Stimulated activated CD4-positive, alpha-beta T cell treated with anti-CD3 and anti-CD28 coated beads, Interleukin-4, amount 100 ng/mL, for 24 hours (primary cell): ENCODE measurements around the gene SEPTIN10.
"Not testable (repeated sequence)": the region's sequence is repeated elsewhere in the genome, so short reads cannot be mapped to it uniquely, and the experiment has no call there.

Source experiments
- DNase-seq: peaks from one replicate; pipeline ENCODE4 v3.0.0-alpha.2; 2020

The SEPTIN10 gene

DNA sequence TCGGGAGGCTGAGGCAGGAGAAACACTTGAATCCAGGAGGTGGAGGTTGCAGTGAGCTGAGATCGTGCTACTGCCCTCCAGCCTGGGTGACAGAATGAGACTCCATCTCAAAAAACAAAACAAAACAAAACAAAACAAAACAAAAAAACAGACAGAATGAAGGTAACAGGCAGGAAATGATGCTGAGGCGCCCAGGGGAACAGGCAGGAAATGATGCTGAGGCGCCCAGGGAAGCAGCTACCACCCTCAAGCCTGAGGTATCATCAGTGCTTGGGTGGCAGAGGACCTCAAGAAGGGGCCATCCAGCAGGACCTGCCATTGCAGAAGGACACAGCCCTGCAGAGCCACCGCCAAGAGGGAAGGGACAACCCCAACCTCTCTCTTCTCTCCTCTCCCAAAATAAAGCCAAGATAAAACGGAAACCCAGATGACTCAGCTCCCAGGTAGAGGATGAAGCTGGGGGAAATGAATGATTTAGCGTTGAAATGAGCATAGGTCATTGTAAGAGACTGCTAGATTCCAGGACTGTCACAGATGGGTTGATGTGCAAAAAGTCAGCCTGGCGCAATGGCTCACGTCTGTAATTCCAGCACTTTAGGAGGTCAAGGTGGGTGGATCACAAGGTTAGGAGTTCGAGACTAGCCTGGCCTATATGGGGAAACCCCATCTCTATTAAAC, 19.7 kb upstream of the SEPTIN10 start:
- DNase-seq = no peak

DNA sequence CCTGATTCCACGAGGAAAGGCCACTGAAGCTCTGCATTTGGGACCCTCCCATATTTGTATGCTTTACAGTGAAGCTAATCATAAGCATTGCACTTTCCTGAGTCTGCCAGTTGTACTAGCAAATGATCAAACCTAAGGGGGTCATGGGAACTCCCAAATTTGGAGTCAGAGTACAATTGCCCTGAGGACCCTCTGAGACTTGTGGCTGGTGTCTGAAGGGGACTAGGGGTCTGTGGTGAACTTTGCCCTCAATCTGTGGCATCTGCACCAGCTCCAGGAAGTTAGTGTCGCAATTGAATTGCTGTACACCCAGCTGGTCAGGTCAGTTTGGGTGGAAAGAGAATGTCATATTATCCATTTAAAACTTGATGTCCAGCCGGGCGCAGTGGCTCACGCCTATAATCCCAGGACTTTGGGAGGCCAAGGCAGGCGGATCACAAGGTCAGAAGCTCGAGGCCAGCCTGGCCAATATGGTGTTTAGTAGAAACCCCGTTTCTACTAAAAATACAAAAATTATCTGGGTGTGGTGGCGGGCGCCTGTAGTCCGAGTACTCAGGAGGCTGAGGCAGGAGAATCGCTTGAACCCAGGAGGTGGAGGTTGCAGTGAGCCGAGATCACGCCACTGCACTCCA, 18.5 kb upstream of the SEPTIN10 start:
- DNase-seq = no peak

DNA sequence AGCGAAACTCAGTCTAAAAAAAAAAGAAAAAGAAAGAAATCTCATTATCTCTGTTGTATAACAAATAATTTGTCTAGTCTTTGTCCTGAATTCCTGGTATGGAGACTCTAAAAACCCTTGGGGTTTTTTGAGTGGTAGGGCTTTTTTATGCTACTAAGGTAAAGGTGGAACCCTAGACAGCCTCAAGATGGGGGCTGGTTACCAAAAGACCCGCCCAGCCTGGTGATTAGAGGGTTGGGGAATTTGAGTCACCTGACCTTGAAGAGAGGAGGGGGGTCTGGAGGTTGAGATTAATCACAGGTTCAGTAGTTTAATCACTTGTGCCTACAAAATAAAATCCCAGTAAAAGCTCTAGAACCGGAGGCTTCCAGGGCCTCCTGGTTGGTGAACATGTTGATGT, 18.0 kb upstream of the SEPTIN10 start:
- no peak for DNase-seq

DNA sequence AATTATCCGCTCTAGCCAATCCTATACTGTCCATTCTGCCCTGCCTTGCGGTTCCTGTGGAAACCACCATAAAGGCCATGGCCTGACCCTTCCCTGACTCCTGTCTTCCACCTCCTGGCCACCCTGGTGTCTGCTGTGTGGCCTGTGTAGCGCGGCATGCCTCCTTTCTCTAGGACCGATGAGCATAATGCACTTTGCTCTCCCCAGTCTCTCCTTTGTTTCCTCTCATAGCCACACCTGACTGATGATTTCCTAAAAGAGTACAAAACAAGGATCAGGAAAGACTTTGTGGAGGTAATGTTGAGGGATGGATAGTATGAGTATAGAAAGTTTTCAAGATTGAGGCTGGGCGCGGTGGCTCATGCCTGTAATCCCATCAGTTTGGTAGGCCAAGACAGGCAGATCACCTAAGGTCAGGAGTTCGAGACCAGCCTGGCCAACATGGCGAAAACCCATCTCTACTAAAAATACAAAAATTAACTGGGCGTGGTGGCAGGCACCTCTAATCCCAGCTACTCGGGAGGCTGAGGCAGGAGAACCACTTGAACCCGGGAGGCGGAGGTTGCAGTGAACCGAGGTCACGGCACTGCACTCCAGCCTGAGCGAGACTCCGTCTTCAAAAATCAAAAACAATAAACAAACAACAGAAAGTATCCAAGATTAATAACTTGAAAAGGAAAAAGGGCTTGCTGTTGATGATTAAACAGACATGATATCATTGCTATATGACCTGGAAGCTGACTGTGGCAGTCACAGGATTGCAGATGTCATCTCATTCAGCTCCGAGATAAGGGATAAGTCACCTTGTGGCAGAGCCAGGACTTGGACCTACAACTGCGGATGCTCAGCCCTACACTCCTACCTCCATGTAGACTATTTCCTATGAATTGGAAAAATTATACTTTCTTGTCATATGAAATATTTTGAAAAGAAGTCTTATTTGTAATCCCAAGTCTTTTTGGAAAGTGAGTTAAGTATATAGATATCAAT, 17.0 kb upstream of the SEPTIN10 start:
- DNase-seq = no peak

DNA sequence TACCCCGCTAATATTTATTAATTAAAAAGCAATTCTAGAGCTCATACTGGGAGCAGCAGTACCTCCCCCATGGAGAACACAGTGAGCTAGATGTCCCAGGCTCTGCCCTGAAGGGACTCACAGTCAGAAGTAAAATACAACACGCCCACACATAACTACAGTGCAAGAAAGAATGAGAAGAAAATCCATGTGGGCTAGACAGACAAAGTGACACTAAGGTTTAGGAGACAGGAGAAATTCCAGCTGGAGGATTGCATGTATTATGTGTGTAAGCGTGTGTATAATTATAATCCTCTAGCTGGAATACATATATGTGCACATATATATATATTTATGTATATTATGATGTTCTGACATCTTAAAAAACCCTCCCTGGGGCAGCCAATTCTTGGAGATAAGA, 16.1 kb upstream of the SEPTIN10 start:
- no peak for DNase-seq

DNA sequence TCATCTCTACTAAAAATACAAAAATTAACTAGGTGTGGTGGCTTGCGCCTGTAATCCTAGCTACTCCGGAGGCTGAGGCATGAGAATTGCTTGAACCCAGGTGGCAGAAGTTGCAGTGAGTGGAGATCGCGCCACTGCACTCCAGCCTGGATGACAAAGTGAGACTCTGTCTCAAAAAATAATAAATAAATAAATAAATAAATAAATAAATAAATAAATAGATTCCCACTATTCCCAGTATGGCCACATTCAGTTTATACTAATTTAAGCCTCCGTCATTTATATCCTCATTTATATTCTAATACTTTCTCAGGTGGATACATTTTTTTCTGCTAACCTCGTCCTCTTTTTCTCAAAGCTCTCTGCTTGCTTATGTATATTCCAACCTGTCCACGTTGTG, 14.6 kb upstream of the SEPTIN10 start:
- not testable (repeated sequence) for DNase-seq

DNA sequence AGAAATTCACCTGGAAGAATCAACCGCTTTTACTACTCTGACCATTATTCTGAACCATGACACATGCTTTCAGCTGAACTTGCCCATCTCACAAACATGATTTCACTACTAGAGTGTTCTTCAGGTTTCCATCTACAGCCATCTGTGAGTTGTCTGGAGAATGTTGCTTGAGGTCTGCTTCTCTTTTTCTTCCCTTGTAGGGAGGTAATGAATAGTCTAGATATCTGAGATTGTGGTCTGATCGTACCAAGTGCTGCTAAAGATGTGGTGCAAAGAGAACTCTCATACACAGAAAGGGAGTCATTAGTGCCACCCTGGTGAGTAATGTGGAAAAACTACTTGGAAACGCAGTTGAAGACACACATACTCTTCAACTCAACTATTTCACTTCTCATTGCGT, 10.6 kb upstream of the SEPTIN10 start:
- DNase-seq = no peak

DNA sequence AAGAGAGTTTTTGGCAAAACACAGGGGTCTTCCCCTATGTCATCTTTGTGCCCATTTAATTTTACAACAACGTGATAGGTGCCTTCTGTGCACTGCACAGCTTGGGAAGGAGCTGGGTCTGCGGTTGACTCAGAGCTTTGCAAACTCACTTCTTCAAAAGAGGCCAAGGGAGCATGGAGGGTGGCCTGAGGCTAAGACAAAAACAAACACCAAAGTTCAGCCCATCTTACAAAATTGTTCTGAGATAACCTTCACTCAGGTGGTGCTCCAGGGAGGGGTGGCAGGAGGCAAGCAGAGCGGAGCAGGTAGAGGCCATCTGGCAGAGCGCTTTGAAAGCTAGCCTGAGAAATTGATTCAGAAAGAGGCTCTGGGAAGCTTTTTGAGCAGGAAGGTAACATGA, 10.2 kb upstream of the SEPTIN10 start:
- DNase-seq = no peak

DNA sequence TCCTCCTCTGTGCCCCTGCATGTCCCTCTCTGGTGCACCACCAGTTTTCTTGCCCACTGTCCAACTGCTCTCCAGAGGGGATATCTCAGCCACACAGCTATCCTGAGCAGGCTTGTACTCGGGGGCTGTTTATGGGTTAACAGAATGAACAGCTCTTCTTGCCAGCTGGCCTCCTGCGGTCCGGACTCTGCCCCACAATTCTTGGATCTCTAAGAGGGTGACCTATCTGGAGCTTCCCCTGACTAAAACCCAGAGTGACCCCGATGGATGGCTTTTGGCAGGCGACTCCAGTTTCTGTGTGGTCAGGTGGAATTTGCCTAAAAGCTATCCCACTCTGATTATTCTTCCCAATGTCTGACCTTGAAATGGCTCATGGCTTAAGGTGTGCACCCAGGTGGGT, 9.5 kb upstream of the SEPTIN10 start:
- no peak for DNase-seq

DNA sequence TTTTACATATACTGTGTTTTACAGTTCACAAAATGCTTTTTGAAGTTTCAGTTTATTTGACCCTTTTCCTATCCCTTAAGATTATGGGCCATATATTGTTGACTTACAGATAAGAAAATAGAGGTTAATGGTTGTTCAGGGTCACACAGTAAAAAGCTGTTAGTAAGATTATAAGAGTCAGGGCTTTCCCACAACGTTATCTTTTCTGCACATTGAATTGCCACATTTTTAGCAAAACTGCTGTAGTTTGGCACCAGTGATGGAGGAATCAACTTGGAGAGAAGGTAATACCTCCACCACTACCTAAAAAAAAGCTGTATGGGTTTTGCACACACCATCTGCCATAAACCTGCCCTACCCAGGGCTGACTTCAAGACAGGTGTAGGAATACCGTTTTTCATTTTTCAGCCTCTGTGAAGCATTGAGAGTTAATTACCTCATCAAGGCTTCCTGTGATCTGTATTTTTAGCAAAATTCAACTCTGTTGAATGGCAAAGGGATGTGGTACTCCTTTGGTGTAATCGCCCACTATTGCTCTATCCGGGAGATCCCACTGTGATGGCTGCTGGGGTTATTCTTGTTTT, 5.4 kb upstream of the SEPTIN10 start:
- DNase-seq = no peak

DNA sequence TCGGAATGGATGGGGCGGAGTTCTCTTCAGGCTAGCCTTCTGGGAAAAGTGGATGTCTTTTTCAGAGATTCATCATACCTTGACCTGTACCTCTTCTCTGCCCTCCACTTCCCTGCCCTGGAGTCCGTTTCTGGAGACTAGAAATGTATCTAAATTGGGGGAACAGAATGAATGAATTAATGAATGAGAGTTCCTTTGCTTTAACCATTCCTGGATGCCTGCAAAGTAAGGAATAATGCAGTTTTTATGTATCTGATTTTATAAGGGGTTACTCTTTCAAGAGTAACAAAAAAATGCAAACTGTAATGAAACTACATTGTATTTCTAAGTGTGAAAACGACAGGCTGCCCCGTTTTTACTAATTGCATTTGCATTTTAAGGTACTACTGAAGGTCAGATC, 2.4 kb upstream of the SEPTIN10 start:
- no peak for DNase-seq

DNA sequence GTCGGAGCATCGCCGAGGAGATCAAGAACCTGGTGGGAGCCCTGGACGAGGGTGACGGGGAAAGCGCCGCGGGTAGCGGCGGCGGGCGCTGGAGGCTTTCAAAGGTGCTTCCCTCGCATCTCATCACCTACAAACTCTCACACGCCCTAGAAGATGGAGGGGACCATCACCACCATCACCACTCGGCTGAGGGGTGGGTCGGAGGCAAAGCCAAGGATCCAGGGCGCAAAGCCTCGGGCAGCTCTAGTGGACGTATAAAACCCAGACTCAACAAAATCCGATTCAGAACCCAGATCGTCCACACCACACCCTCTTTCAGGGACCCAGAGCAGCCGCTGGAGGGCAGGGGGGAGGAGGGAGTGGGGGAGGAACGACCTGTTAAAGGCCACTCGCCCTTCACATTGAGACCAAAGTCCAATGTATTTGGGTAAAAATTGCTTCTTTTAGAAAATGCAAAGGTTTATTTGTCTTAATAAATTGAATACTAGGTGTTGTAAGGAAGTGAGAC, 1.9 kb upstream of the SEPTIN10 start:
- no peak for DNase-seq

DNA sequence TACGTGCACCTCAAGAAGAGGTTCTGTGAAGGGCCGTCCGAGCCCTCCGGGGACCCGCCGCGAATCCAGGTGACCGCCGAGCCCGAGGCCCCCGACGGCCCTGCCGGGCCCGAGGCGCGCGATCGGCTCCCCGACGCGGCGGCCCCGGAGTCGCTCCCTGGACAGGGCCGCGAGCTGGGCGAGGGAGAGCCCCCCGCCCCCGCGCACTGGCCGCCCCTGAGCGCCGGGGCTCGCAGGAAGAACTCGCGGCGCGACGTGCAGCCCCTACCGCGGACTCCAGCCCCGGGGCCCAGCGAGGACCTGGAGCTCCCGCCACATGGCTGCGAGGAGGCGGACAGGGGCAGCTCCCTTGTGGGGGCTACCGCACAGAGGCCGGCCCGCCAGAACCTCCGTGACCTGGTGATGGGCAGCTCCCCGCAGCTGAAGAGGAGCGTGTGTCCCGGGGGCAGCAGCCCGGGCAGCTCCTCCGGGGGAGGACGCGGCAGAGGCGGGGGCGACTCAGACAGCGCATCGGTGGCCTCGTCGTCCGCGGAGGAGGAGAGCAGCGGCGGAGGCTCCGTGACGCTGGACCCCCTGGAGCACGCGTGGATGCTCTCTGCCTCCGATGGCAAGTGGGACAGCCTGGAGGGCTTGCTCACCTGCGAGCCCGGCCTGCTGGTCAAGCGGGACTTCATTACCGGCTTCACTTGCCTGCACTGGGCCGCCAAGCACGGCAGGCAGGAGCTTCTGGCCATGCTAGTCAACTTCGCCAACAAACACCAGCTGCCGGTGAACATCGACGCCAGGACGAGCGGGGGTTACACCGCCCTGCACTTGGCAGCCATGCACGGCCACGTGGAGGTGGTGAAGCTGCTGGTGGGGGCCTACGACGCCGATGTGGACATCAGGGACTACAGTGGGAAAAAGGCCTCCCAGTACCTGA, 1.2 kb upstream of the SEPTIN10 start:
- no peak for DNase-seq

DNA sequence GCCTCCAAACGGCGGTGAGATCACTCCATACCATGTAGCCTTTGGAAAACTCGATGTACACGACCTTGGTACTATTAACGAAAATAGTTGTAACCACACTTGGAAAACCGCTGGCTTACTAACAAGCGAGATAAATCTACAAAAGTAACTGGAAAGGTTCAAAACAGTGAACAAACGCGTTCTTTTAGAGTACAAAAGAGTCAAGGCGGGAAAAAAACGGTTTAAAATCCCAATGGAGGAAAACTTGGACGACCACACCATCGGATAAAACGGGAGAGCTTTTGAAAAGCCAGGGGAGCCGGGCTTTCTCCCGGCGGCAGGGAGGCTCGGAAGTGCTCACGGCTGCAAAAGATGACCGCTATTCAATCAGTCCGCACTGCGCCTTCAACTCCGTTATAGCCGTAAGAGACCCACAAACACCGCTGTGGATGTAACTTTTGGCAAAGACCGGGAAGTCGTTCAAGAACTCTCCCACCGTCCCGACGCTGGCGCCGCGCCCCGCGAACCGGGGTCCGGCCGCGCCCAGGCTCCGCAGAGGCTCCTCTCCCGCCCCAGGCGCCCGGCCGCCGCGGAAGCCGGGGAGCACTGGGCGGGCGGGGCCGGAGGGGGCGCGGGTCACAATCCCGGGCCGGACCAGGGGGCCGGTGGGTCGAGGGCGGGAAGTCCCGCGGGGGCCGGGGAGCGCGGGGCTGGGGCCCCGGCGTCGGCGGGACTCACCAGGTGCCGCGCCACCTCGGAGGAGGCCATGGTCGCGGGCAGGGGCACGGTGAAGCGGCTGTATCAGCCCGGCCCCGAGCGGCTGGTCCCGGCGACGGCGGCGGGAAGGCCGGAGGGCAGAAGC, 465 bp downstream of the SEPTIN10 start:
- DNase-seq = no peak

DNA sequence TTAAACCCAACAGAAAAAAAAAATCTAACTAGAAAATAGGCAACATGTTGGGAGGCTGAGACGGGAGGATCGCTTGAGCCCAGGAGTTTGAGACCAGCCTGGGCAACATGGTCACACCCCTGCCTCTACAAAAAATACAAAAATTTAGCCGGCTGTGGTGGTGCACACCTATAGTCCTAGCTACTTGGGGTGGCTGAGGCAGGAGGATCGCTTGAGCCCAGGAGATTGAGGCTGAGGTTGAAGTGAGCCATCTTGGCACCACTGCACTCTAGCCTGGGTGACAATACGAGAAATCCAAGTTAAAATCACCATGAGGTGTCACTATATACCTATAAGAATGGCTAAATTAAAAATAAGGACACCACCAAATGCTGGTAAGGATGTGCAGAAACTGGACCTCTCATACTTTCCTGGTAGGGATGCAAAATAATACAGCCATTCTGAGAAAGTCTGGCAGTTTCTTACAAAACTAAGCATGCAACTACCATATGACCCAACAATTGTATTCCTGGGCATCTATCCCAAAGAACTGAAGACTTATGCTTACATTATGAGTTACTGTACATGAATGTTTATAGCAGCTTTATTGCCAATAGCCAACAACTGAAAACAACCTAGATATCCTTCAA, 2.2 kb downstream of the SEPTIN10 start:
- no peak for DNase-seq

DNA sequence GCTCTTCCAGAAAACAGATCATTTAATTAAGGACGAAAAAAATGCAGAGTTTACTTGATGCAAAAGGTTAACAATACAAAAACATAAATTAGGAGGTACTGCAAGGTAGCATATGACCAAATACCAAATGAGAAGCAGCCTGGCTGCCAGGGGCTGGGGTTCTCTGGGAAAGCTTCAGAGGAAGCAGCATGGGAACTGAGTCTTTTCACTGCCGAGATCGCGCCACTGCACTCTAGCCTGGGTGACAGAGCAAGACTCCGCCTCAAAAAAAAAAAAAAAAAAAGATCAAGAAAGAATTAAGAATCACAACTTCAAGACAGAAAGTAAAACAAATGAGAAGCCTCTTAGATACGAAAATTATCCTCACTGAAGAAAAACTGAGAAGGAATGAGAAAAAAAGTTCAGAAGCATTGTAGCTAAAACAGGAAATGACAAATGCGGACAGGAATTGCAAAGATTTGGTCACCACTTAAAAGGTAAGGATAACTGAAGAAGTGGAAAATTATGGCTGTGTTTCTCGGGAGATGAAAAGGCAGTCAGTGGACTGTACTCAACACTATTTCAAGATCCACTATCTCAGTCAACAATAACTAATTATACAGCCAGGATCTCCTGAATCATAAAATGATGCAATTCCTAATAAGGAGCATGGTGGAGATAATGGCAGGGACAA, 4.3 kb downstream of the SEPTIN10 start:
- DNase-seq = no peak

DNA sequence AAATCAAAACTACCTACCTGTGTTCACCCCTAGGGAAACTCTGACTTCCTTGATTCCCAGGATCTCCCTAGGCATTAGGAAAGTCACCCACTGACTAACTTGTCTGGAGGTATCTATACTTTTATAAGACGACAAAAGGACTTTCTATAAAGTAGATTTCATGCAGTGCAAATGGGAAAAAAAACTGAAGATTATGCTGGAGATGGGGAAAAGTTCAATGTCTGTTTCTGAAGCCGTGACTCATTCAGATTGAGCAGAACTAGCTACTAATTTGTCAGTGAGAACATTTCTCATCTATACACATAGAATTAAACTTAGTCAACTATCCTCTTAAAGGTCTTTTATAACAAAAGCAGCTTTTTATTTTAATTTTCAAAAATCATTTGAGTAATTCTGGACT, 6.0 kb downstream of the SEPTIN10 start:
- DNase-seq = no peak

DNA sequence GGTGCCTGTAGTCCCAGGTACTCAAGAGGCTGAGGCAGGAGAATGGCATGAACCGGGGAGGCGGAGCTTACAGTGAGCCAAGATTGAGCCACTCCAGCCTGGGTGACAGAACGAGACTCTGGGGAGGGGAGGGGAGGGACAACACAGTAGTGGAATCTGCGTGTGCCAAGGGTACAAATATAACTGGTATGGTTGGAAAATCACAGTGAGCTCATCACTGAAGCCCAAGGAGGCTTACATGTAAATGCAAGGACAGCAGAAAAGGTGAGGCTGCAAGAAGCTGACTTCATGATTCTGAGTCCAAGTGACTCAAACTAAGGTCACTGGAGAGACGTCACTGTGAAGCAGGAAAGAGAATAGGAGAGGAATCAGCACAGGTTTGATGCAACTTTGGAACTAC, 9.2 kb downstream of the SEPTIN10 start:
- DNase-seq = no peak

DNA sequence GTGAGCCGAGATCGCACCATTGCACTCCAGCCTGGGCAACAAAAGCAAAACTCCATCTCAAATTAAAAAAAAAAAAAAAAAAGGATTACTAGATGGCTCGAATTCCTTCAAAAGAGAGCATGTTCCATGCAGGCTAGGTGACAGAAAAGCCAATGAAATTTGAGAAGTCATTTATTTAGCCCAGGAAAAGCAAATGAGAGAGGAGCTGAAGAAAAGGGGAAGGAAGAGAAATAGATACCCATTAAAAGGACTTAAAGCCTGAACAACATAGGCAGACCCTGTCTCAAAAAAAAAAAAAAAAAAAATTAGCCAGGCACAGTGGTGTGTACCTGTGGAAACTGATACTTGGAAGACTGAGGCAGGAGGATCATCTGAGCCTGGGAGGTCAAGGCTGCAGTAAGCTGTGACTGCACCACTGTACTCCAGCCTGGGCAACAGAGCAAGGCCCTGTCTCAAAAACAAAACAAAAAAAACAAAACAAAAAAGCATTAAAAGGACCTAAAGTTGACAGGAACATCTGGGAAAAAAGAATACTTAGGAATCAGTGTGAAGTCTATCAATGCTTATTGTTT, 11.1 kb downstream of the SEPTIN10 start:
- no peak for DNase-seq

DNA sequence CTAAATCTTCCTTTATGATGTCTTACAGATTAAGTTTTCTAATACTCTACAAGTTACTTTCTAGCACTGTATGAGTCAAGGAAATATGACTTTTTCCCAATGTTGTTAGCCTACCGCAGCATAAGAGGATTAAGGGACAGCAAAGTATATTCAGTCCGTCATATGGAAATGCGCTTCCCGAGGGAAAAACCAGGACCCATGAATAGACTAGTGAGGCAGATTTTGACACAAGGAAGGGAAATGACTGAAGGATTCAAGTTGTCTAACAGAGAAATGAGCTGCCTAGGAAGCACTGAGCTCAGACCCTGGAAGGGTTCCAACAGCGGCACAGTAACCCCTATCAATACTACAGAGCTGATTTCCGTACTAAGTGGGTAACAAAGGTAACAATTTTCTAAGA, 12.0 kb downstream of the SEPTIN10 start:
- no peak for DNase-seq
